Suppressor macrophage treated with lipopolysaccharide for 1 hour (primary cell): ENCODE measurements around the gene LRRC71.

ENCODE experiments used
- DNase-seq, 3 donors: peaks; one replicate each; pipeline ENCODE4 v3.0.0-alpha.2; 2020 to 2022

The LRRC71 gene

DNA sequence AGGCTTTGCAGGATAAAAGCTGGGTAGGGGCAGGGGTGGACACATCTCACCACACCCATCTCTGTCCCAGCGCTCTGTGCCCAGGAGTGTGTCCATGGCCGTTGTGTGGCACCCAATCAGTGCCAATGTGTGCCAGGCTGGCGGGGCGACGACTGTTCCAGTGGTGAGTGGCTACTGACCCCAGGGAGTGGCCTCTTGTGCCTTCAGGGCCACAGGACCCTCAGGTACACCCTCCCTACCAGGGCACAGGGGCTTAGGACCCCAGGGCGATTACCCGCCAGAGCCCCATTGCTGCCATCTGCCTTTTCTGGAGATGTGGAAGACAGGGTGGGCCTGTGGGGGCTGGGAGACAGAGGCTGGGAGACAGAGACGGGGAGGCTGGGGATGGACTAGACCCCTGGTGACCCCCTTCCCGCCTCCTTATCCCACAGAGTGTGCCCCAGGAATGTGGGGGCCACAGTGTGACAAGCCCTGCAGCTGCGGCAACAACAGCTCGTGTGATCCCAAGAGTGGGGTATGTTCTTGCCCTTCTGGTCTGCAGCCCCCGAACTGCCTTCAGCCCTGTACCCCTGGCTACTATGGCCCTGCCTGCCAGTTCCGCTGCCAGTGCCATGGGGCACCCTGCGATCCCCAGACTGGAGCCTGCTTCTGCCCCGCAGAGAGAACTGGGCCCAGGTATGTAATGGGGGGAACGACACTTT is 14.1 kb upstream of the LRRC71 start:
- DNase-seq = no peak

DNA sequence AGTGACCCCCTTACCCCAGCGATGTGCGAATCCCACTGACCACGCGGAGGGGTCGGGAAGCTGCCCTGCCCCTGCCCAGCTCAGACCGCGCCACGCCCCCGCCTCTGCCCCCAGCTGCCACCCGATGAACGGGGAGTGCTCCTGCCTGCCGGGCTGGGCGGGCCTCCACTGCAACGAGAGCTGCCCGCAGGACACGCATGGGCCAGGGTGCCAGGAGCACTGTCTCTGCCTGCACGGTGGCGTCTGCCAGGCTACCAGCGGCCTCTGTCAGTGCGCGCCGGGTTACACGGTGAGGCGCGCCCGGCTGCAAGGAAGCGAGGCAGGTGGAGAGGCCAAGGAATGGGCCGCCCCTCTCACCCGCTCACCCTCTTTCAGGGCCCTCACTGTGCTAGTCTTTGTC is 11.9 kb upstream of the LRRC71 start:
- no peak for DNase-seq

- no peak for DNase-seq
Measured at GRCh38 chr1:156908955-156909354, 11.5 kb upstream of the LRRC71 start.

DNA sequence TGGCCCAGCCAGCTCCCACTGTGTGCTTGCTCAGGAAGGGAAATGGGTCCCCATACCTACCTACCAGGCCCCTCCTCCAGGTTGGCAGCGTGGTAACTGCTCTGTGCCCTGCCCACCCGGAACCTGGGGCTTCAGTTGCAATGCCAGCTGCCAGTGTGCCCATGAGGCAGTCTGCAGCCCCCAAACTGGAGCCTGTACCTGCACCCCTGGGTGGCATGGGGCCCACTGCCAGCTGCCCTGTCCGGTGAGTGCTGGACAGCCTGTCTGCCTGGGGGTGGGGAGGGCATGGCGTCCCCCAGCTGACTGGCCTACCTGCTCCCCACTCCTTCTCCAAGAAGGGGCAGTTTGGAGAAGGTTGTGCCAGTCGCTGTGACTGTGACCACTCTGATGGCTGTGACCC is 10.8 kb upstream of the LRRC71 start:
- no peak for DNase-seq

GRCh38 chr1:156910309-156910782 is 10.1 kb upstream of the LRRC71 start:
- DNase-seq = peak; percentile 40 to 63 (median 40)

- peak; percentile 51 to 64 (median 63) for DNase-seq
Measured at GRCh38 chr1:156911577-156912298, 8.7 kb upstream of the LRRC71 start.

GRCh38 chr1:156912310-156912709 is 8.1 kb upstream of the LRRC71 start:
- DNase-seq = no peak

DNA sequence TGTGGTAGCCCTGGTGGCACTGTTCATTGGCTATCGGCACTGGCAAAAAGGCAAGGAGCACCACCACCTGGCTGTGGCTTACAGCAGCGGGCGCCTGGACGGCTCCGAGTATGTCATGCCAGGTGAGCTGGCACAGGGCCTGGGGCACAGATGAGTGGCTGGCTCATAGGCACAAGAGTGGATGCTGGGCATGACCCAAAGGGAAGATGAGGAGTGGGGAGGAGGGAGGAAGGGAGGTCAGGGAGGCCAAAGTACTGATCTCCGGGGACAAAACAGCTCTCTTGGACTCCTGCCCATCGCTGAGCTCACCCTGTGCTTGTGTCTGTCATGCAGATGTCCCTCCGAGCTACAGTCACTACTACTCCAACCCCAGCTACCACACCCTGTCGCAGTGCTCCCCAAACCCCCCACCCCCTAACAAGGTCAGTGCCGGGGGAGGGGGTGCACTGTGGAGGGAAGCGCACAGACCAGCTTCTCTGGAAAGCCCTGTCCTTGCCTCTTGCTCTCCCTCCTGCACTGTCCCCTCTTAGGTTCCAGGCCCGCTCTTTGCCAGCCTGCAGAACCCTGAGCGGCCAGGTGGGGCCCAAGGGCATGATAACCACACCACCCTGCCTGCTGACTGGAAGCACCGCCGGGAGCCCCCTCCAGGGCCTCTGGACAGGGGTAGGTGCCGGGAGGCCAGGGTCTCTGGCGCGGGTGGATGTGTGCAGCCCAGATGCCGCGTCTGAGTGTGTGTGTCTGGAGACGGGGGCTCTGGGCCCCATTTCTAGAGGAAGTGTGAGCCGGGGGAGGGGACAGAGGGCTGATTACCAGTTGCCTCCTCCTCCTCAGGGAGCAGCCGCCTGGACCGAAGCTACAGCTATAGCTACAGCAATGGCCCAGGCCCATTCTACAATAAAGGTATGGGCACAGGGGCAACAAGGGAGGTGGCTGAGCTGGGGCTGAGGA is 7.3 kb upstream of the LRRC71 start:
- no peak for DNase-seq

DNA sequence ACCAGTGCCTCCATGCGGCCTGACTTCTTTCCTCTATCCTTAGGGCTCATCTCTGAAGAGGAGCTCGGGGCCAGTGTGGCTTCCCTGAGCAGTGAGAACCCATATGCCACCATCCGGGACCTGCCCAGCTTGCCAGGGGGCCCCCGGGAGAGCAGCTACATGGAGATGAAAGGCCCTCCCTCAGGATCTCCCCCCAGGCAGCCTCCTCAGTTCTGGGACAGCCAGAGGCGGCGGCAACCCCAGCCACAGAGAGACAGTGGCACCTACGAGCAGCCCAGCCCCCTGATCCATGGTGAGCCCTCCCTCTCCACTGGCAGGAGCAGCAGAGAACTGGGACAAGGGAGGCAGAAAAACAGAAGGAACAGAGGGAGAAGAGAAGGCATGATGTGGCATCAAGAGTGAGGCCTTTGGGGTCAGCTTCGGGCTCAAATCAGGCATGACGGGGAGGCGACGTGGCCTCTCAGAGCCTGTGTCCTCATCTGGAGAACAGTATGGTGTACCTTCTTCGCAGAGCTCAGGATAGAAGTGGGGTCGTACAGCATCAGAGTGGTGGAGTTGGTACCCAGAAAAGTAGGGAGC is 6.5 kb upstream of the LRRC71 start:
- no peak for DNase-seq

- no peak for DNase-seq
Measured at GRCh38 chr1:156914440-156914856, 6.0 kb upstream of the LRRC71 start.

DNA sequence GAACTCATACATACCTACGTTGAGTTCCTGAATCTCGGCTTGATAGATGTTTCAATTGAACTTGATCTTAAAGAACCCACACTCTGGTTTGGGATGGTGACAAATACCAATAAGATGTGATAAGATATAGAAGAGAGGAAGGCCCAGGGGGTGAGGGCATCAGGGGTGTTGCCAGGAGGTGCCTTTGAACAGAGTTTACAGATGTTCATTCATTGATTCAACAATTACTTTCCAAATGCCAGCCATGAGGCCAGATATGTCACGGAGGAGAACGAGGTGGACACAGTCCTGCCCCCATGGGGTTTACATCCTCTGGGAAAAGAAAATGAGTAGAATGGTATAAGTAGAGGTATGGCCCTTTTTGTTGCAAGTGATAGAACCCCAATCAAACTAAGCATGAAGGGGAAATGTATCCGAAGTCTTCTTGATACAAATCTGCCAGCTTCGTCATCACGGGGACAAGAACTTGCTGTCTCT is 659 bp downstream of the LRRC71 start:
- no peak for DNase-seq

DNA sequence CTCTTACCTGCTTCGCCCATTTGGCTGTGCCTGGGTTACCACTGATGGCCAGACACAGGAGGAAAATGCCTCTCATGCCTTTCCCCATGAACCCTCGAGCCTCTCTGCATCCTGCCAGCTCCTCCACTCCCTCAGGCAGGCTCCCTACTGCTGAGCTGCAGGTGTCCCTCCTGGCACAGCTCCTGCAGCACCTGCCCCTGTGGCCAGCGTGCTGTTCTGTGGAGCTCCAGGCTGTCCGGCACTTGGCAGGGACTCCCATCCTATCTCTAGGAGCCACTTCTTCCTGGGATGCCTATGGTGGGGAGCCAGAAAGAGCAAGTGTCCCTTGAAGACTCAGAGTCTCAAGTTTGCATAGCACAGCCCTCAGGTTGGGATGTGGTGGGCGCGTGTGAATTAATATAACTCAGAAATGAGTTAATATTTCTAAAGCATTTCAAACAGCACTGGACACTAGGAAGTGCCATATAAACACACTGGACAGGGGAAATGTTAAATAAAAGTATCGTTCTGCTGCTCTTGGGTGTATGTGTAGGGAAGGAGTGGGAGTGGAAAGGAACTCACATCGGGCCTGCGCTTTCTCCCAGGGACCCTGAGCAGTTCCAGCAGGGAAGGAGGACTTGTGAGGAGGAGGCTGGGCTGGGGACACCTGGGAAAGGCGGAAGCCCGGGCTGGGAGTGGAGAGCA is 2.7 kb downstream of the LRRC71 start:
- no peak for DNase-seq

DNA sequence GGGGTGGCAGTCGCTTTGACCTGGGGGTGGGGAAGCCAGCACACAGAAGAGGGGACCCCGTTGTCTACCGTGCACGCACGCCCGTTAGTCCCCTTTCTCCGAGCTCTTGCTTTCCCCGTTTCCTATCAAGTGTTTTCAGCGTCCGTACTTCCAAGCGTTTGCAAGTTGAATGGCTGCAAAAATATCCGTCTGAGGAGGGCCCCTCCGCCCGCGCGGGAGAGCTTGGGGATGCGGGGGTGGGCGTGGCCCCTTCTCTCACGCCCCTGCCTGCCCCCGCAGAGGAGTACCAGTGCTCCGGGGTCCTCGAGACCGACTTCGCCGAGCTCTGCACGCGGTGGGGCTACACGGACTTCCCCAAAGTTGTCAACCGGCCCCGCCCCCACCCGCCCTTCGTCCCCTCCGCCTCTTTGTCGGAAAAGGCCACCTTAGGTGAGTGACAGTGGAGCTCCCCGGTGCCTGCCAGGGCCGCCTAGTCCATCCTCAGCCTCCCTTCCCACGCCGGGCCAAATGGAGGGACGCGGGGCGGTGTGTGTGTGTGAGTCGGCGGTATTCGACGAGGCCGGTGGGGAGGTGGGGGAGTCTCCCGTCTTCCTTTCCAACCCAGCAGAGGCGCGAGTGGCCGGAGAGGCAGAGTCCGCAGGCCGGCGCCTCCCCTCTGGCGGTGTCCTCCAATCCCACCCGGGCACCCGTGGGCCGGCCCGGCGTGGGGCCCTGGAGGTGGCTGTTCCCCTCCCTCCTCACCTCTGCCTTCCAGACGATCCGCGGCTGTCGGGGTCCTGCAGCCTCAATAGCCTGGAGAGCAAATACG is 3.4 kb downstream of the LRRC71 start:
- no peak for DNase-seq

GRCh38 chr1:156924478-156925153 is 4.2 kb downstream of the LRRC71 start:
- DNase-seq = no peak

DNA sequence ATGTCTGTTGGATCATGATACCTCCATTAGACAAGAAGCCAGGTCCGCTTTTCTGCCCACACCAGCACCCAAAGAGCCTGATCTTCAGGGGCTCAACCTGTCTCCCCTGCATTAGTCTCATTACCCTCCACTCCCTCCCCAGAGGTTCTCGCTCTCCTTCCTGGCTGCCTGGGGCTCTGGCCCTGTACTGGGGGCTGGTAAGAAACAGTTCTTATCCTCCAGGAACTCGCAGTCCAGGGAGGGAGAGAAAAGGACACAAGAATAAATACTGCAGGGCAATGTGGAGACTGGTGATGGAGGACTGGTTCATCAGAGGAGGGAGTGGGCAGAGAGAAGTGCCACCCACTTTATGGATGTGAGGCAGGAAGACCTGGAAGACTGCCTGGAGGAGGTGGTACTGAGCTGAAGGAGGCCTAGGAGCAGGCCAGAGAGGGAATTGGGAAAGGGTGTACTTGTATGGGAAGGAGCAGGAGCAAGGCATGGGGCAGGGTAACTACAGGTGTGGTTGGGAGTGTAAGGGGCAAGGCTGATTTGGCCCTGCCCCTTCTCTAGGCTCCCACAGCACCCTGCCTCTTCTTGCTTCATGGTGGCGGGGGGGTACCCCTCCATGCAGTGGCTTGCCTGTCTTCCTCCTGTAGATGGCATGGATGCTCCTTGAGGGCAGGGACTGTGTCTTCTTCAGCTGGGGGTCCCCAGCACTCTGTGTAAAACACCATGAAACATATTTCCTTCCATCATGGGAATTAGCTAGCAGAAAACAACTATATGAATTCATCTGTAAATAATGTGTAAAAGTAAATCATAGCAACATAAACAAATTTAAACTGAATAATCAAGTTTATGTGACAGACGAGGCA is 5.0 kb downstream of the LRRC71 start:
- DNase-seq = no peak

DNA sequence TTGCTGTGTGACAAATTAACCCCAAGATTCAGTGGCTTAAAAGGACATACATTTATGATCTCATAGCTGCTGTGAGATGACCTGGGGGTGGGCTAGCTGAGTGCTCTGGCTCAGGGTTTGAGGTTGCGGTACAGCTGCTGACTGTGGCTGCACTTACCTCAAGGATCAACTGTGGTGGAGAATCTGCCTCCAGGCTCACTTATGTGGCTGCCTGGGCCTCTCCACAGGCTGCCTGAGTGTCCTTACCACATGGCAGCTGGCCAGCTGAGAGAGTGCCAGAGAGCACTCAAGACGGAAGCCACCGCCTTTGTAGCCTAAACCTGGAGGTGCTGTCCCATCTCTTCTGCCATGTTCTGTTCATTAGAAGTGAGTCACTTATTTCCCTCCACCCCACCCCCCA is 5.7 kb downstream of the LRRC71 start:
- peak; percentile 44 to 68 (median 56) for DNase-seq

DNA sequence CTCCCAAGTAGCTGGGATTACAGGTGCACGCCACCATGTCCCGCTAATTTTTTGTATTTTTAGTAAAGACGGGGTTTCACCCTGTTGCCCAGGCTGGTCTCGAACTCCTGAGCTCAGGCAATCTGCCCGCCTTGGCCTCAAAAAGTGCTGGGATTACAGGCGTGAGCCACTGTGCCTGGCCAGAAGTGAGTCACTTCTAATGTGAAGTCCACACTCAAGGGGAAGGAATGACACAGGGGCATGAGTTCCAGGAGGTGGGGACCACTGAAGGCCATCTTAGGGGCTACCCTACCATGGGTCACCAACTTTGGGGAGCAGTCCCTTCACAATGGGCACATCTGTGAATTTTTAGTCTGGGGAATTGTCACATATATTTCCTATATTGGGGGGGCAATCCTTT is 6.3 kb downstream of the LRRC71 start:
- DNase-seq = peak; percentile 24 to 47 (median 35)

- peak; percentile 72 to 88 (median 79) for DNase-seq
Measured at GRCh38 chr1:156927215-156928042, 7.0 kb downstream of the LRRC71 start.
